Neutrophil (primary cell): ENCODE measurements around the gene HSH2D.

ENCODE experiments used
- H3K27ac ChIP-seq: fragments of 200-600 bp; sonication (generic); 2 replicates; pipeline ENCODE4 v1.5.1; 2016; ENCODE audit warnings: mild to moderate bottlenecking, moderate library complexity
- H3K27me3 ChIP-seq: fragments of 200-600 bp; sonication (generic); 2 replicates; pipeline ENCODE4 v1.6.0; 2016; ENCODE audit warnings: mild to moderate bottlenecking
- H3K36me3 ChIP-seq: fragments of 200-600 bp; sonication (generic); 2 replicates; pipeline ENCODE4 v1.5.1; 2017
- H3K4me1 ChIP-seq, 2 experiments: fragments of 200-600 bp in 1 of 2; sonication (generic) in 1 of 2; 1 replicate in 1 of 2; 2 replicates in 1 of 2; pipeline versions ENCODE4 v1.5.1 to v1.6.1; 2013 to 2016; ENCODE audit warnings: low read depth in 1 of 2, low read length in 1 of 2, mild to moderate bottlenecking in 1 of 2, moderate library complexity in 1 of 2; ENCODE audit not compliant: control insufficient read depth in 1 of 2, insufficient read depth in 1 of 2
- H3K4me3 ChIP-seq, 2 experiments: fragments of 200-600 bp in 1 of 2; sonication (generic) in 1 of 2; 1 replicate in 1 of 2; 2 replicates in 1 of 2; pipeline ENCODE4 v1.5.1; 2013 to 2016; ENCODE audit warnings: low read depth in 1 of 2, low read length in 1 of 2, mild to moderate bottlenecking in 1 of 2, moderate library complexity in 1 of 2
- H3K9me3 ChIP-seq: fragments of 200-600 bp; sonication (generic); 2 replicates; pipeline ENCODE4 v1.5.1; 2016
- TF ChIP-seq, protein P1 (sequence below): fragments of 200-600 bp; sonication (generic); IDR thresholded peaks from 2 replicates; pipeline ENCODE4 v1.5.1; 2016; ENCODE audit warnings: antibody characterized with exemption

The HSH2D gene

DNA sequence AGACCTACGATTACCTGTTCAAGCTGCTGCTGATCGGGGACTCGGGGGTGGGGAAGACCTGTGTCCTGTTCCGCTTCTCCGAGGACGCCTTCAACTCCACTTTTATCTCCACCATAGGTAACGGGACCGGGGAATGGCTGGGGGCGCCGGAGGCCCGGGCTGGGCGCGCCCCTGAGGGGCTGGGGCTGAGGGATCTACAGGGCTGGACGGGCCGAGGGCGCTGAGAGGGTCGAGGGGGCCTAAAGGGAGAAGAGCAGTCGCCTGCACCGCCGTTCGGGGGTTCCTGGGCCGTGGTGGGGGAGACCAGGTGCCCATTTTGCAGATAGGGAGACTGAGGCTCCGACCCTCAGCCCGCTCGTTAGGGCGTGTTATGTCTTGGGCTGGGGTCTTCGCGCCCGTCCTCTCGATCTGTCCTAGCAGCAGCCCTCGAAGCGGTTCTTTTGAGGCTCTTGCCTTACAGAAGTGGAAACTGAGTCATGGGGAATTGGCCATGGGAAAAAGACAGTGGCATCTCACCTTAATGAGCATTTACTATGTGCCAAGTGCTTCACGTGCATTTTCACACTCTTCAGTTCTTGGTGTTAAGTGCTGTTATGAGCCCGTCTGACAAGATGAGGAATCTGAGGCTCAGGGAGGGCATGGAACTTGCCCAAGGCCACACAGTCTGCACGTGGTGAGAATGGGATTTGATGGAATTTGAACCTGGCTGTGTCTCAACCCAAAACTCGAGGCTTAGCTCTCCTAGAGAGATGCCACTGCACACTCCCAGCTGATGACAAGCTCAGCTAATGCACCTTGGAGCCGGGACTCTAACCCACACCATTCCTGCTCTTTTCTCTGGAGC is 31.4 kb upstream of the HSH2D start:
- Histone ChIP-seq H3K27ac (peak overlapping the region; percentile 93), H3K36me3 (peaks cover 29% of the 10 kb centered on the region), H3K27me3 (no peaks in the 10 kb centered on the region), H3K4me1 (peaks cover 30 to 46% of the 10 kb centered on the region in 2 experiments), H3K9me3 (no peaks in the 10 kb centered on the region), H3K4me3 (peak overlapping the region; percentile 96 to 98)
- TF ChIP-seq, protein P1, sequence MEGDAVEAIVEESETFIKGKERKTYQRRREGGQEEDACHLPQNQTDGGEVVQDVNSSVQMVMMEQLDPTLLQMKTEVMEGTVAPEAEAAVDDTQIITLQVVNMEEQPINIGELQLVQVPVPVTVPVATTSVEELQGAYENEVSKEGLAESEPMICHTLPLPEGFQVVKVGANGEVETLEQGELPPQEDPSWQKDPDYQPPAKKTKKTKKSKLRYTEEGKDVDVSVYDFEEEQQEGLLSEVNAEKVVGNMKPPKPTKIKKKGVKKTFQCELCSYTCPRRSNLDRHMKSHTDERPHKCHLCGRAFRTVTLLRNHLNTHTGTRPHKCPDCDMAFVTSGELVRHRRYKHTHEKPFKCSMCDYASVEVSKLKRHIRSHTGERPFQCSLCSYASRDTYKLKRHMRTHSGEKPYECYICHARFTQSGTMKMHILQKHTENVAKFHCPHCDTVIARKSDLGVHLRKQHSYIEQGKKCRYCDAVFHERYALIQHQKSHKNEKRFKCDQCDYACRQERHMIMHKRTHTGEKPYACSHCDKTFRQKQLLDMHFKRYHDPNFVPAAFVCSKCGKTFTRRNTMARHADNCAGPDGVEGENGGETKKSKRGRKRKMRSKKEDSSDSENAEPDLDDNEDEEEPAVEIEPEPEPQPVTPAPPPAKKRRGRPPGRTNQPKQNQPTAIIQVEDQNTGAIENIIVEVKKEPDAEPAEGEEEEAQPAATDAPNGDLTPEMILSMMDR, result no peak

DNA sequence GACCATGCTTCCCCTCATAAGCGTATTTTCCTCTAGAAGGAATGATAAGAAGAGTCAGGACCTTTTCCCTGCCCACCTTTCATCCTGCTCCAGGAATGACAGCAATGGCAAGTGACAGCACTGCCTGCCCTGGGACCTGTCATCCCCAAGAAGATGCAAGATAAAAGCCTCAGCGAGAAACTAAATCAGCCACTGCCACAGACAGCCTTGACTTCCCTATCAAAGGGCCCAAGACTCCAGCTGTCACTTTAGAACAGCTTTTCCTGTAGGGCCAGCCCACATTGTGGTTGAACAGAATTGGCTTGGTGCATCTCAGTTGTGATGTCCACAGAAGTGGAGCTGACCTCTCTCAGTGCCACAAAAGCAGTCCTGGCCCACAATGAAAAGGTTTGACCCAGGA is 30.7 kb upstream of the HSH2D start:
- Histone ChIP-seq H3K27ac (peak overlapping the region; percentile 93), H3K4me3 (peak overlapping the region; percentile 96 to 98), H3K9me3 (no peaks in the 10 kb centered on the region), H3K27me3 (no peaks in the 10 kb centered on the region), H3K36me3 (peaks cover 29% of the 10 kb centered on the region), H3K4me1 (peaks cover 35 to 50% of the 10 kb centered on the region in 2 experiments)
- TF ChIP-seq, protein P1, result no peak

DNA sequence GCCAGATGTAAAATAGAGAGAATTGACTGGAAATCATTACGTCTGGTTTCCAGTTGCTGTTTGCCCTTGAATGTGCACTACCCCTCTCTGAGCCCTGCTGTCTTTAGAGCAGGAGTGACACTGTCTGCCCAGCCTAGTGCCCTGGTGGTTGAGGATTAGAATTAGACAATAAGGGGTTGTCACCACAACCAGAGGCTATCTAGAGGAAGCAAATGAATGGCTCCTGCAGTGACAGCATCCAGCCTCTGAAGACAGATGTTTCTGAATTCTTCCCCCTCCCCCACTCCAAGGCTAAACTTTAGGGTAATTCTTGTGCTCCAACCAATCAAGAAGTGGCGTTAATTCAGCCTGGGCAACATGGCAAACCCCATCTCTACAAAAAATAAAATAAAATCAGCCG is 29.8 kb upstream of the HSH2D start:
- TF ChIP-seq, protein P1, result no peak
- Histone ChIP-seq H3K36me3 (peaks cover 36% of the 10 kb centered on the region), H3K27me3 (no peaks in the 10 kb centered on the region), H3K27ac (peak overlapping the region; percentile 93), H3K4me3 (no peak overlapping the region), H3K4me1 (peaks cover 44 to 60% of the 10 kb centered on the region in 2 experiments), H3K9me3 (no peaks in the 10 kb centered on the region)

DNA sequence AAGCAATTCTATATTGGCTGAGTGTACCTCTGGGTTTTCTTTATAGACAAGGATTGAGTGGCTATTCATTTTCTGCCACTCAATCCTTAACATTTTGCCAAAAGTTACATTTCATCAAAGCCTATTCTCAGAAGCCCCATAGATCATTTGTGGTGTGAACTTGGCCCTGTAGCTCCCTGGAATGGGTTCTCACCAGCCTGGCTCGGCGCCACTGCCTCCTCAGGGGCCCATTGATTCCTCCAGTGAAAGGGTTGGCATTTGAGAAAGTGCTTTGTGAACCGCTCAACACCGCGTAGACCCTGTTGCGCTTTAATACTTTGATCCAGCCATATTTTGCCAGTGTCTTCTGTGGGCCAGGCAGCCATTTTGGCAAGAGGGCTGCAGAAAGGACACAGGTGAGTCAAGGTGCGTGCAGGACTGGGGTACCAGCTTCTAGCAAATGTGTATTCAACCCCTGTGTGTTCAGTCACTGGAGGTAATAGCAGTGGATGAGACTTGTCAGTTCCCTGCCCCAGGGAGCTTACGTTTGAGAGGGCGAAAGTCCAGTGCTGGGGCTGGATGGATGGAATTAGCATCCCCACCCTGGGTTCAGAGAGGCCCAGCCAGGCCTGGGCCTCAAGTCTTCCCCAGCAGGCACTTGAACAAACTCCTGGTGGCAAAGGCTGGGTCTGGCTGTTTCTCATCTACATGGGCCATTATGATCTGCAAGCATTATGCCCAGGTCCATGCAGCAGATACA is 28.0 kb upstream of the HSH2D start:
- H3K4me3 ChIP-seq, result no peak overlapping the region
- peaks cover 49% of the 10 kb centered on the region for H3K36me3 ChIP-seq
- peaks cover 58 to 73% of the 10 kb centered on the region in 2 experiments for H3K4me1 ChIP-seq
- TF ChIP-seq, protein P1, result no peak
- H3K27me3 ChIP-seq, result no peaks in the 10 kb centered on the region
- H3K27ac ChIP-seq, result peak overlapping the region; percentile 95
- no peaks in the 10 kb centered on the region for H3K9me3 ChIP-seq

DNA sequence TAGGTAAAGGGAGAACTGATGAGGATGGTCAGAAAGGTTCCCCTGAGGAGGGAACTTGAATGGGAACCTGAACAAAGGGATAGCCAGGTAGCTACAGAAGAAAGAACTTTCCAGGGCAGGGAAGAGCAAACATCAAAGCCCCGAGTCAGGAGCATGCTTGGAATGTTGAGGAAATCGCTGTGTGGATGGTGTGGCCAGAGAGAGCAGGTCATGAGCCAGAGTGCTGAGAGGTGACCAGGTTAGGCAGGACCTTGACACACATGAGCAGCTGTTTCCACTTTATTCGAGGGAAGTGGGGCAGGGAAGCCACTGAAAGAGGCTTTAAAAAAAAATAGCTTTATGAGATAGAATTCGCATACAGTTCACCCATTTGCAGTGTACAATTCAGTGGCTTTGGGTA is 27.4 kb upstream of the HSH2D start:
- H3K9me3 ChIP-seq, result no peaks in the 10 kb centered on the region
- H3K4me3 ChIP-seq, result no peak overlapping the region
- H3K27ac ChIP-seq, result peak overlapping the region; percentile 95
- TF ChIP-seq, protein P1, result no peak
- H3K4me1 ChIP-seq, result peaks cover 53 to 67% of the 10 kb centered on the region in 2 experiments
- H3K36me3 ChIP-seq, result peaks cover 54% of the 10 kb centered on the region
- H3K27me3 ChIP-seq, result no peaks in the 10 kb centered on the region
